SU-DHL-6 (cell line): Measurements from ENCODE around the gene RPS27.
"Not testable (repeated sequence)": the region's sequence is repeated elsewhere in the genome, so short reads cannot be mapped to it uniquely, and the experiment has no call there.

Experiments used
- H2AFZ ChIP-seq: fragments of 200-600 bp; sonication (generic); 2 replicates; pipeline ENCODE4 v1.6.1; 2014; ENCODE audit warnings: low read depth, mild to moderate bottlenecking, moderate library complexity, mixed read lengths, antibody characterized with exemption, low read length; ENCODE audit not compliant: severe bottlenecking
- H3F3A ChIP-seq: fragments of 200-600 bp; shearing (Covaris generic); 2 replicates; pipeline ENCODE4 v1.6.0; 2016; ENCODE audit warnings: antibody characterized with exemption, mild to moderate bottlenecking; ENCODE audit not compliant: insufficient read depth
- H3K27ac ChIP-seq: fragments of 200-600 bp; sonication (generic); 2 replicates; pipeline ENCODE4 v1.5.1; 2016; ENCODE audit warnings: low read depth, mild to moderate bottlenecking, low read length, moderate library complexity, mixed read lengths
- H3K27me3 ChIP-seq: fragments of 200-600 bp; sonication (generic), shearing (Covaris generic); 2 replicates; pipeline ENCODE4 v1.6.0; 2014; ENCODE audit warnings: mild to moderate bottlenecking, low read length
- H3K36me3 ChIP-seq: fragments of 200-600 bp; sonication (generic); 2 replicates; pipeline ENCODE4 v1.6.1; 2014; ENCODE audit warnings: mild to moderate bottlenecking, low read length, mixed read lengths
- H3K4me2 ChIP-seq: fragments of 300-600, 200-600 bp; shearing (Covaris generic), sonication (generic); 2 replicates; pipeline ENCODE4 v1.6.0; 2014; ENCODE audit warnings: low read length, low read depth, mild to moderate bottlenecking; ENCODE audit not compliant: poor library complexity, severe bottlenecking
- H3K4me3 ChIP-seq: fragments of 200-600 bp; sonication (generic); 2 replicates; pipeline ENCODE4 v1.5.1; 2014; ENCODE audit warnings: antibody characterized with exemption, low read length, mild to moderate bottlenecking, mixed read lengths; ENCODE audit not compliant: insufficient read depth, poor library complexity, severe bottlenecking
- H3K79me2 ChIP-seq: fragments of 200-600 bp; sonication (generic); 2 replicates; pipeline ENCODE4 v1.6.1; 2014; ENCODE audit warnings: mild to moderate bottlenecking, low read length, moderate library complexity; ENCODE audit not compliant: insufficient read depth
- H3K9ac ChIP-seq: fragments of 200-600 bp; sonication (generic); 2 replicates; pipeline ENCODE4 v1.7.0; 2014; ENCODE audit warnings: mild to moderate bottlenecking, low read length
- H3K9me2 ChIP-seq: fragments of 200-600 bp; sonication (generic); replicated peaks from 2 replicates; pipeline ENCODE4 v1.6.1; 2014; ENCODE audit warnings: low read length; ENCODE audit not compliant: insufficient read depth
- H3K9me3 ChIP-seq: fragments of 200-600 bp; sonication (generic); 2 replicates; pipeline ENCODE4 v1.6.1; 2014; ENCODE audit warnings: low read length, mixed read lengths; ENCODE audit not compliant: insufficient read depth
- H4K20me1 ChIP-seq: fragments of 200-600 bp; sonication (generic); 2 replicates; pipeline ENCODE4 v1.6.1; 2014; ENCODE audit warnings: low read depth, mild to moderate bottlenecking, antibody characterized with exemption, low read length, moderate library complexity, mixed read lengths
- EZH2phosphoT487 ChIP-seq: fragments of 200-600 bp; sonication (generic), shearing (Covaris generic); conservative IDR thresholded peaks from 2 replicates; pipeline ENCODE4 v1.6.1; 2018; ENCODE audit warnings: mild to moderate bottlenecking, antibody characterized with exemption, low read length, moderate library complexity, mixed read lengths
- TF ChIP-seq, protein P1 (sequence below): fragments of 200-600 bp; sonication (generic); IDR thresholded peaks from one replicate; pipeline ENCODE4 v1.5.1; 2017; ENCODE audit warnings: antibody characterized with exemption, mild to moderate bottlenecking, low read length, moderate library complexity; ENCODE audit not compliant: insufficient read depth, poor library complexity, severe bottlenecking

Gene RPS27

DNA sequence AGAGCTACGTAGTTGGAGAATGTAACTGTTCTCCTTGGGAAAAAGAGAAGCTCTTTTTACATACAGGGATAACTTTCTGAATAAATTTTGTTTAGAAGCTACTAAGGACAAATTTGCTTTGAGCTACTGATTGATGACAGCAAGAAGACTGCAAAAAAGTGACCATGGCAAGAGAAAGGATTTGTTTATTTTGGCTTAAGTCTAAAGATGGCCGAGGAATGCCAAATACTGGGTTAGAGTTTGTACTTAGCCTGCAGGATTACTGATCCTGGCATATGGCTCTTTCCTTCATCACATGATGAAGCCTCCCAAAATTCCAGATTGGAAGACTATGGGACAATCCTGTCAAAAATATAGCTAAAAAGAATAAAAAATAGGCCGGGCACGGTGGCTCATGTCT is 28.7 kb downstream of the RPS27 start:
- H3K79me2 ChIP-seq, result no peaks in the 10 kb centered on the region
- H3K9ac ChIP-seq, result no peak overlapping the region
- H3K27ac ChIP-seq, result no peak overlapping the region
- H3K9me2 ChIP-seq, result no peaks in the 10 kb centered on the region
- H4K20me1 ChIP-seq, result no peaks in the 10 kb centered on the region
- H3K36me3 ChIP-seq, result no peaks in the 10 kb centered on the region
- no peak for TF ChIP-seq EZH2phosphoT487
- TF ChIP-seq, protein P1, sequence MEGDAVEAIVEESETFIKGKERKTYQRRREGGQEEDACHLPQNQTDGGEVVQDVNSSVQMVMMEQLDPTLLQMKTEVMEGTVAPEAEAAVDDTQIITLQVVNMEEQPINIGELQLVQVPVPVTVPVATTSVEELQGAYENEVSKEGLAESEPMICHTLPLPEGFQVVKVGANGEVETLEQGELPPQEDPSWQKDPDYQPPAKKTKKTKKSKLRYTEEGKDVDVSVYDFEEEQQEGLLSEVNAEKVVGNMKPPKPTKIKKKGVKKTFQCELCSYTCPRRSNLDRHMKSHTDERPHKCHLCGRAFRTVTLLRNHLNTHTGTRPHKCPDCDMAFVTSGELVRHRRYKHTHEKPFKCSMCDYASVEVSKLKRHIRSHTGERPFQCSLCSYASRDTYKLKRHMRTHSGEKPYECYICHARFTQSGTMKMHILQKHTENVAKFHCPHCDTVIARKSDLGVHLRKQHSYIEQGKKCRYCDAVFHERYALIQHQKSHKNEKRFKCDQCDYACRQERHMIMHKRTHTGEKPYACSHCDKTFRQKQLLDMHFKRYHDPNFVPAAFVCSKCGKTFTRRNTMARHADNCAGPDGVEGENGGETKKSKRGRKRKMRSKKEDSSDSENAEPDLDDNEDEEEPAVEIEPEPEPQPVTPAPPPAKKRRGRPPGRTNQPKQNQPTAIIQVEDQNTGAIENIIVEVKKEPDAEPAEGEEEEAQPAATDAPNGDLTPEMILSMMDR, result no peak
- H3K9me3 ChIP-seq, result no peaks in the 10 kb centered on the region
- H2AFZ ChIP-seq, result no peak overlapping the region
- H3F3A ChIP-seq, result no peaks in the 10 kb centered on the region
- no peak overlapping the region for H3K4me3 ChIP-seq
- no peaks in the 10 kb centered on the region for H3K27me3 ChIP-seq
- no peak overlapping the region for H3K4me2 ChIP-seq

DNA sequence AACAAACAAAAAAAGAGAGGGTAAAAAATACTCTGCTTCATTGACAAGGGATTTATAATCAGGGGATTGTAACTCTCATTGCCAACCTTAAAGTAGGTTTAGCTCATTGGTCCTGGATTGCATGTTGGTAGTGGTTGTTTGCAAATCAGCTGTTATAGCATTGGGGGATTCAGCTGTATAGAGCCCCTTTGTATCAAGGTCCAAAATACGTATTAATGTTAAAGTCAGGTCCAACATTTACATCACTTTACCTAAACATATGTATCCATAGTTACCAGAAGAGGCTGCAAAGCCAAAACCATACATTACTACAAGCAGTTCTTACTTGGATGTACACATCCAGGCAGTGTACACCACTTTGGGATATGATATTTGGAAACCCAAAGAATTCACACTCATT is 29.4 kb downstream of the RPS27 start:
- Histone ChIP-seq H3K27me3 (no peaks in the 10 kb centered on the region), H3K4me3 (no peak overlapping the region), H3F3A (no peaks in the 10 kb centered on the region), H3K9me3 (no peaks in the 10 kb centered on the region), H3K27ac (no peak overlapping the region), H2AFZ (no peak overlapping the region), H3K79me2 (no peaks in the 10 kb centered on the region), H3K36me3 (no peaks in the 10 kb centered on the region), H3K9ac (no peak overlapping the region), H3K4me2 (no peak overlapping the region), H3K9me2 (no peaks in the 10 kb centered on the region), H4K20me1 (no peaks in the 10 kb centered on the region)
- TF ChIP-seq, protein P1, result no peak
- TF ChIP-seq EZH2phosphoT487, result no peak

DNA sequence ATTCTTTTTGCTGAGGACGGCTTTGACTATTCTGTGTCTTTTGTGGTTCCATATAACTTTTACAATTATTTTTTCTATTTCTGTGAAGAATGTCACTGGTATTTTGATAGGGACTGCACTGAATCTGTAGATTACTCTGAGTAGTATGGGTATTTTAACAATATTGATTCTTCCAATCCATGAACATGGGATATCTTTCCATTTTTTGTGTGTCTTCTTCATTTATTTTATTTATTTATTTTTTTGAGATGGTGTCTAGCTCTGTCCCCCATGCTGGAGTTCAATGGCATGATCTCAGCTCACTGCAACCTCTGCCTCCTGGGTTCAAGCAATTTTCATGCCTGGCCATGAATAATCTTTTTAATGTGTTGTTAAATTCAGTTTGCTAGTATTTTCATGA is 43.1 kb downstream of the RPS27 start:
- H3K79me2 ChIP-seq, H2AFZ ChIP-seq, H3K27ac ChIP-seq, H4K20me1 ChIP-seq, H3K9me2 ChIP-seq, H3K9ac ChIP-seq, H3K4me3 ChIP-seq, H3K4me2 ChIP-seq, H3K9me3 ChIP-seq, H3F3A ChIP-seq, H3K27me3 ChIP-seq, H3K36me3 ChIP-seq: not testable (repeated sequence)
